ENCODE data around the gene ZNF892.
"Not testable (repeated sequence)": the region's sequence is repeated elsewhere in the genome, so short reads cannot be mapped to it uniquely, and the experiment has no call there.

ZNF892 gene

DNA sequence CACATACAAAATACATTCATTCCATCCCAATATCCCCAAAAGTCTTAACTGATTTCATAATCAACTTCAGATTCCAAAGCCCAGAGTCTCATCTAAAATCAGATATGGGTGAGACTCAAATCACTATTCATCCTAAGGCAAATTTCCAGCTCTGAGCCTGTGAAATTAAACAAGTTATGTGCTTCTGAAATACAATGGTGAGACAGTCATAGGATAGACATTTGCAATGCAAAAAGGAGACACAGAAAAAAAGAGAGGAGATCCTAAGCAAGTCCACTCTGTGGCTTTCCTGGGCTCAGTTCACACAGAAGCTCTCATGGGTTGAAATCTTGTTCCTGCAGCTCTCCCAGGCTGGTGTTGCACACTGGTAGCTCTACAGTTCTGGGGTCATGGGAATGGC lies 18.3 kb downstream of the ZNF892 start:
- no peak for DNase-seq (ENCODE audit: low read depth in 2 of 2)

DNA sequence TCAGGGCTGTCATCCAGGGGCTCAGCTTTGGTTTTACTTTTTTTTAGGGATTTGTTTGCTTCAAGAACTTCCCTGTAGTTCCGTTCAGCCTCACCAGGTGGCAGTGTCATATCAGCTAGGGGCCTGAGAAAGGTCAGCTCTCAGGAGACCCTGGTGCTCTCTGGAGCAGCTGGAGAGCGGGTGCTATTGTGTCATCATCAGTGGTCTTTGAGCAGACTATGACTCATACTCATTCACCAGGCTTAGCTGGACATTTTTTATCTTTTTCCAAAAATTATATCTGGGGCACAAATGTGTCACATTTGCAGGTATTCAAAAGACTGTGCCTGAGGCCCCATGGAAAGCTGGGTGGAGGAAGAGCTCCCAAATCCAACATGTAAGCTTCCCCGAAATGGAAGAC lies 24.4 kb downstream of the ZNF892 start:
- DNase-seq (ENCODE audit: low read depth in 2 of 2): peak; percentile 13 to 26

- DNase-seq (ENCODE audit: low read depth in 2 of 2): no peak
Measured at GRCh38 chr2:95232232-95232631, 24.9 kb downstream of the ZNF892 start.

DNA sequence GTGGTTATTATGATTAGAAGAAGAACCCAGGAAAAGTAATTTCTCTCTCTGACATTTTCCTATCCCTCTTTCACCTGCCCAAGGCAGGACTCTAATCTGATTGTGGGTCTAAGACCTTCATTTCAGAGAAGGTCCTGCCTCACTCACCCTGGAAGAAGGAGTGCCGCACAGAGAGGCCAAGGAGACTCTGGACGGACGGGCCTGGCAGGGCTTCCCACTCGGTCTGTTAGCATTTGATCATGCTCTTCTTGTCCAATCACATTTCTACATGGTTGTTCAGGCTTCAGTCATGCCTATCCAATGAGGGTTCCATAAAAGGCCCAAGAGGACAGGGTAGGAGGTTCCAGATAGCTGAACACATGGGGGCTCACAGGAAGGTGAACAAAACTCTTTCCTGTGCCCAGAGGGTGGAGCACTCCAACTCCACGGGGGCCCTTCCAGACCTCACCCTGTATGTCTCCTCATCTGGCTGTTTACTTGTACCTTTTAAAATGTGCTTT lies 27.0 kb downstream of the ZNF892 start:
- no peak for DNase-seq (ENCODE audit: low read depth in 2 of 2)

DNA sequence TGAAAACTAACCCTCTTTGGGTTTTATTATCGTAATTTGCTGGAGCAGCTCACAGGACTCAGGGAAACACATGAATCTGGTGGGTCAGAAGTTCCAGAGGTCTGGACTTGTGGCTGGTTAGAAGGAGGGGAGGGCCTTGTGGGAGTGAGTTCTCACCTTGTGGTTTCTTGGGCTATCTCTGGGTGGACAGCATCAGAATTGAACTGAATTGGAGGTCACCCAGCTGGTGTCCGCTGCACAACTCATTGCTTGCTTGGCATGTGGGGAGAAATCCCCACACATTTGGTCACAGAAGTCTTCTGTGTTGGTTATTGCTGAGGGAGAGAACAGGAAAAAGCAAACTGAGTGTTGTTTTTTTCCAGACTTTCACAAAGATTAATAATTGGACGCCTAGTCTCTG lies 27.5 kb downstream of the ZNF892 start:
- no peak for DNase-seq (ENCODE audit: low read depth in 2 of 2)

- no peak for DNase-seq (ENCODE audit: low read depth in 2 of 2)
Measured at GRCh38 chr2:95238131-95238530, 30.8 kb downstream of the ZNF892 start.

- DNase-seq (ENCODE audit: low read depth in 2 of 2): no peak
Measured at GRCh38 chr2:95240091-95240490, 32.8 kb downstream of the ZNF892 start.

GRCh38 chr2:95240556-95240955 lies 33.2 kb downstream of the ZNF892 start:
- DNase-seq (ENCODE audit: low read depth in 2 of 2): no peak

DNA sequence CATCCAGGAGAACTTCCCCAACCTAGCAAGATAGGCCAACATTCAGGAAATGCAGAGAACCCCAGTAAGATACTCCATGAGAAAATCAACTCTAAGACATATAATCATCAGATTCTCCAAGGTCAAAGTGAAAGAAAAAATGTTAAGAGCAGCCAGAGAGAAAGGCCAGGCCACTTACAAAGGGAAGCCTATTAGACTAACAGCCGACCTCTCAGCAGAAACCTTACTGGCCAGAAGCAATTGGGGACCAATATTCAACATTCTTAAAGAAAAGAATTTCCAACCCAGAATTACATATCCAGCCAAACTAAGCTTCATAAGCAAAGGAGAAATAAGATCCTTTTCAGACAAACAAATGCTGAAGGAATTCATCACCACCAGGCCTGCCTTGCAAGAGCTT lies 34.8 kb downstream of the ZNF892 start:
- not testable (repeated sequence) for DNase-seq (ENCODE audit: low read depth in 2 of 2)
